Caco-2 (cell line): ENCODE data around the gene WNT5B. TPM values are rescaled to one million over a fixed set of nuclear protein-coding genes. Genes with fewer than 3 reads are reported as not detected.

Source experiments
- BruUV-seq: library from RNA; stranded (reverse); fragments of 400-500 nt; replicated peaks from 2 replicates; lab custom pipeline; 2021; lab: Mats Ljungman, UMichigan
- CTCF ChIA-PET: fragments of 300-600 bp; sonication (Branson Sonifier 250); formaldehyde crosslinking; loops from one replicate; lab custom pipeline; 2022; ENCODE audit warnings: antibody characterized with exemption; lab: Charles Lee
- POLR2A ChIA-PET: fragments of 300-600 bp; sonication (Branson Sonifier 250); formaldehyde crosslinking; loops from one replicate; lab custom pipeline; 2022; ENCODE audit warnings: antibody characterized with exemption; lab: Charles Lee
- DNase-seq, 2 experiments: peaks; one replicate each; pipeline versions ENCODE4 v3.0.0 to v3.0.0-alpha.2; 2020 to 2022
- H3K27me3 ChIP-seq: replicated peaks from 2 replicates; pipeline ENCODE4 v1.6.0; 2011; ENCODE audit warnings: low read length; ENCODE audit not compliant: control insufficient read depth, insufficient read depth
- H3K36me3 ChIP-seq: 2 replicates; pipeline ENCODE4 v1.5.1; 2011; ENCODE audit warnings: low read length; ENCODE audit not compliant: control insufficient read depth, insufficient read depth
- H3K4me1 ChIP-seq: fragments of 250-450 bp; sonication (Bioruptor Pico); 2 replicates; pipeline ENCODE4 v1.5.1; 2020; ENCODE audit warnings: mild to moderate bottlenecking
- H3K4me3 ChIP-seq: 2 replicates; pipeline ENCODE4 v1.5.1; 2011; ENCODE audit warnings: low read depth, mild to moderate bottlenecking, control low read depth, low read length
- H3K9me3 ChIP-seq: fragments of 250-450 bp; sonication (Bioruptor Pico); 2 replicates; pipeline ENCODE4 v1.5.1; 2020; ENCODE audit warnings: mild to moderate bottlenecking, moderate library complexity
- H3K27ac Mint-ChIP-seq: one replicate; pipeline ENCODE4 v1.8.0; 2022; ENCODE audit warnings: mixed read lengths; ENCODE audit not compliant: unreplicated experiment
- H3K27me3 Mint-ChIP-seq: one replicate; pipeline ENCODE4 v1.8.0; 2022; ENCODE audit warnings: mixed read lengths; ENCODE audit not compliant: insufficient read depth, unreplicated experiment
- H3K36me3 Mint-ChIP-seq: one replicate; pipeline ENCODE4 v1.8.0; 2022; ENCODE audit warnings: mild to moderate bottlenecking, mixed read lengths; ENCODE audit not compliant: insufficient read depth, unreplicated experiment
- H3K4me1 Mint-ChIP-seq: one replicate; pipeline ENCODE4 v1.8.0; 2022; ENCODE audit warnings: low read depth, mixed read lengths; ENCODE audit not compliant: unreplicated experiment
- H3K4me3 Mint-ChIP-seq: one replicate; pipeline ENCODE4 v1.8.0; 2022; ENCODE audit warnings: mild to moderate bottlenecking, moderate library complexity, mixed read lengths; ENCODE audit not compliant: unreplicated experiment
- H3K9me3 Mint-ChIP-seq: one replicate; pipeline ENCODE4 v1.8.0; 2022; ENCODE audit warnings: mixed read lengths; ENCODE audit not compliant: unreplicated experiment
- intact Hi-C: fragments of 100-400 bp; cut with micrococcal nuclease; formaldehyde crosslinking; loops from one replicate; pipeline ENCODE4 v1.10.0; 2022; ENCODE audit not compliant: unreplicated experiment
- total RNA-seq: library from RNA; stranded (reverse); gene quantifications from 2 replicates; pipeline ENCODE4 v1.2.3, GENCODE V29; 2022
- TF ChIP-seq, protein P1 (sequence below), 2 experiments: fragments of 200-600 bp in 1 of 2; IDR thresholded peaks; 1 replicate in 1 of 2; 2 replicates in 1 of 2; pipeline versions ENCODE4 v1.5.1 to v1.8.0; 2011 to 2022; ENCODE audit warnings: antibody characterized with exemption in 1 of 2, control low read depth in 1 of 2, inconsistent platforms in 1 of 2, low read depth in 1 of 2, low read length in 1 of 2, mild to moderate bottlenecking in 1 of 2, moderate library complexity in 1 of 2; ENCODE audit not compliant: insufficient read depth in 1 of 2, severe bottlenecking in 1 of 2, unreplicated experiment in 1 of 2

Gene WNT5B
- total RNA-seq, 1 experiment from 2014 or later = 6.9 TPM

DNA sequence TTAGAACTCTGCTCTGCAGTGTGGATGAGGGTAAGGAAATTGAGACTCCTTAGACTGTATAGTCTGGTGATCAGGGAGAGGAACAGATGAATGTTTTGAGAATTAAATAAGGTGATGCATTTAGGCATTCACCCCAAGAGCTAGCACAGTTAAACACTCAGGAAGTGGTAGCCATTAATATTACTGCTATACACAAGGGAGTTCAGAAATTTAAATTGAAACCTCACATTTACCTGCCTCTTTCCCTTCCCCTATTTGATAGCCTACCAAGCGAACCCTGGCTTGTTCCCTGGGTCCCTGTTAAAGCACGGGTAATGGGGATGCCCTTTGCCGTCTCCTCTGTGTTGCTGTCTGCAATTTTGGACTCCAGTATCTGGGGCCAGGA, 18.2 kb downstream of the WNT5B start:
- Histone ChIP-seq H3K4me3 (no peak overlapping the region), H3K27me3 (no peaks in the 10 kb centered on the region), H3K36me3 (no peaks in the 10 kb centered on the region), H3K9me3 (no peaks in the 10 kb centered on the region), H3K4me1 (peaks cover 6% of the 10 kb centered on the region)
- TF ChIP-seq, protein P1, sequence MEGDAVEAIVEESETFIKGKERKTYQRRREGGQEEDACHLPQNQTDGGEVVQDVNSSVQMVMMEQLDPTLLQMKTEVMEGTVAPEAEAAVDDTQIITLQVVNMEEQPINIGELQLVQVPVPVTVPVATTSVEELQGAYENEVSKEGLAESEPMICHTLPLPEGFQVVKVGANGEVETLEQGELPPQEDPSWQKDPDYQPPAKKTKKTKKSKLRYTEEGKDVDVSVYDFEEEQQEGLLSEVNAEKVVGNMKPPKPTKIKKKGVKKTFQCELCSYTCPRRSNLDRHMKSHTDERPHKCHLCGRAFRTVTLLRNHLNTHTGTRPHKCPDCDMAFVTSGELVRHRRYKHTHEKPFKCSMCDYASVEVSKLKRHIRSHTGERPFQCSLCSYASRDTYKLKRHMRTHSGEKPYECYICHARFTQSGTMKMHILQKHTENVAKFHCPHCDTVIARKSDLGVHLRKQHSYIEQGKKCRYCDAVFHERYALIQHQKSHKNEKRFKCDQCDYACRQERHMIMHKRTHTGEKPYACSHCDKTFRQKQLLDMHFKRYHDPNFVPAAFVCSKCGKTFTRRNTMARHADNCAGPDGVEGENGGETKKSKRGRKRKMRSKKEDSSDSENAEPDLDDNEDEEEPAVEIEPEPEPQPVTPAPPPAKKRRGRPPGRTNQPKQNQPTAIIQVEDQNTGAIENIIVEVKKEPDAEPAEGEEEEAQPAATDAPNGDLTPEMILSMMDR (IDR thresholded peaks at IDR 0.05; ENCODE audit: insufficient read depth in 1 of 2, low read depth in 1 of 2, low read length in 1 of 2, severe bottlenecking in 1 of 2, unreplicated experiment in 1 of 2) = no peak
- H3K27ac Mint-ChIP-seq = no peak overlapping the region
- POLR2A ChIA-PET = interaction anchor here (0.5 kb wide), 1 partner anchor 530 kb away, joined by 3 read pairs; no protein-coding TSS in a partner anchor
- H3K27me3 Mint-ChIP-seq = no peaks in the 10 kb centered on the region
- no peak for DNase-seq
- no peaks in the 10 kb centered on the region for H3K36me3 Mint-ChIP-seq
- peaks cover 8% of the 10 kb centered on the region for H3K4me1 Mint-ChIP-seq
- H3K9me3 Mint-ChIP-seq = no peaks in the 10 kb centered on the region
- CTCF ChIA-PET = interaction anchor here (3.8 kb wide), 1 partner anchor 292 kb away, joined by 12 read pairs; no protein-coding TSS in a partner anchor
- H3K4me3 Mint-ChIP-seq = no peak overlapping the region
- intact Hi-C loops = no loop called here
- BruUV-seq = no TSS peak

DNA sequence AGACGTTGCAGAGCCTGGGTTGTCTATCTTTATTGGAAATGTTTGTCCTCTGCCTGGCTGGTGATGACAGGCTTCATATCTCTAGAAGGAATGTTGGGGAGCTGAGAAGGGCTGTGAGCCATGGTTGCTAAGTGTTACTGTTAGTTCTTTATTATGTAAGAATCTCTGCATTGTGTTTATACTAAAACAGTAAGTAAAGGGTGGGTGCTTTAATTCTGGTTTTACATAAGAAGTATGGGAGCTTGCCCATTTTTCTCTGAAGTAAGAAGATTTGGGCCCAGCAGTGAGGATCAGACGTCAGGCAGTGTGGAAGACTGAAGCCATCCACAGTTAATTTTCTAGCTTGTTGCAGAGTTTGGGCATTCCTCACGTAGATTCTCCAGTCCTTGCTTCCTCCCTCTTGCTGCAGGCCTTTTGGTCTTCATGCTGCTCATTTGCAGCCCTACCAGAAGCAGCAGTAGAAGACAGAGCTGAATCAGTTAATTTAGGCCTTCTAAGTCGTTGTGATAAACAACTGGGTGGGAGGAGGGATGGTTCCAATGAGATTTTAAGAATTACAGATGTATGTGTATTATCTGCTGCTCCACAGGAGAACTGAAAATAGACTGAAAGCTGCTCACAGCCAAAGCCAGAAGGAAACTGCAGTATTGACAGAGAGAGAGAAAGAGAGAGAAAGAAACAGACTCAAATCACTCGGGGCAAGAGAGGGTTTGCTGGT, 21.4 kb downstream of the WNT5B start:
- H3K9me3 ChIP-seq = no peaks in the 10 kb centered on the region
- POLR2A ChIA-PET = no interaction called here
- H3K27me3 ChIP-seq = no peaks in the 10 kb centered on the region
- H3K36me3 ChIP-seq = no peaks in the 10 kb centered on the region
- H3K4me3 ChIP-seq = no peak overlapping the region
- intact Hi-C loops = loop anchor here (5.0 kb wide), 1 partner anchor 292 kb away; no protein-coding TSS in a partner anchor
- H3K36me3 Mint-ChIP-seq = no peaks in the 10 kb centered on the region
- no peaks in the 10 kb centered on the region for H3K4me1 Mint-ChIP-seq
- no TSS peak for BruUV-seq
- no peaks in the 10 kb centered on the region for H3K9me3 Mint-ChIP-seq
- H3K4me3 Mint-ChIP-seq = no peak overlapping the region
- no peaks in the 10 kb centered on the region for H3K4me1 ChIP-seq
- no peak for DNase-seq
- no peaks in the 10 kb centered on the region for H3K27me3 Mint-ChIP-seq
- no peak overlapping the region for H3K27ac Mint-ChIP-seq
- CTCF ChIA-PET = interaction anchor here (1.8 to 3.8 kb wide), 4 partner anchors 16 to 289 kb away, joined by 4 to 25 read pairs (median 14); no protein-coding TSS in a partner anchor
- TF ChIP-seq, protein P1 (IDR thresholded peaks at IDR 0.05; ENCODE audit: insufficient read depth in 1 of 2, low read depth in 1 of 2, low read length in 1 of 2, severe bottlenecking in 1 of 2, unreplicated experiment in 1 of 2) = no peak

DNA sequence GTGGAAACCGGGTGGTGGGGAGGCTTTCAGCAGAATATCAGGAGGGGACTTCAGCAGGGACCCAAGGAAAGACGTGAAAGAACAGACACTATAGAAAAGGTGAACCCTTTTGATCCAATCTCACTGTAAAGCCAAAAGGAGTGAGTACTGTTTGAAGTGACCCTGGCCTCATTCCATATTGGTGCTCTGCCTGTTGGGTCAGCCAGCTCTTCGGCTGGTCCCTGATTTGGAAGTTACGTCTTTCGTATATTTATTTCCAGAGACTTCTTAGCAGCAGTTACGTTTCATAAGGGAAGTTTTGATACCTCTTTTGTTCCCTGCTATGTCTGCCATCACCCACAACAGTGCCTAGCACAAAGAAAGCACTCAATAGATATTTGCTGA, 21.9 kb downstream of the WNT5B start:
- no peaks in the 10 kb centered on the region for H3K27me3 Mint-ChIP-seq
- no TSS peak for BruUV-seq
- H3K36me3 Mint-ChIP-seq = no peaks in the 10 kb centered on the region
- ChIA-PET POLR2A (no interaction called here), CTCF (interaction anchor here (1.0 to 3.8 kb wide), 4 partner anchors 16 to 289 kb away, joined by 5 to 25 read pairs (median 14); no protein-coding TSS in a partner anchor)
- Histone ChIP-seq H3K9me3 (no peaks in the 10 kb centered on the region), H3K27me3 (no peaks in the 10 kb centered on the region), H3K4me3 (no peak overlapping the region), H3K36me3 (no peaks in the 10 kb centered on the region), H3K4me1 (no peaks in the 10 kb centered on the region)
- DNase-seq = no peak
- TF ChIP-seq, protein P1 (IDR thresholded peaks at IDR 0.05; ENCODE audit: insufficient read depth in 1 of 2, low read depth in 1 of 2, low read length in 1 of 2, severe bottlenecking in 1 of 2, unreplicated experiment in 1 of 2) = no peak
- intact Hi-C loops = loop anchor here (5.0 kb wide), 1 partner anchor 291 kb away; no protein-coding TSS in a partner anchor
- no peaks in the 10 kb centered on the region for H3K4me1 Mint-ChIP-seq
- H3K4me3 Mint-ChIP-seq = no peak overlapping the region
- H3K27ac Mint-ChIP-seq = no peak overlapping the region
- no peaks in the 10 kb centered on the region for H3K9me3 Mint-ChIP-seq
